ENCODE results near the gene CASP9.
"Not testable (repeated sequence)": the region's sequence is repeated elsewhere in the genome, so short reads cannot be mapped to it uniquely, and the experiment has no call there.

- not testable (repeated sequence) for TF ChIP-seq CTCF (IDR thresholded peaks at IDR 0.05; ENCODE audit: insufficient read depth, low read depth, low read length); EZH2 (IDR thresholded peaks at IDR 0.05; ENCODE audit: insufficient read depth, low read length)
Observed at GRCh38 chr1:15463926-15464322, 60.1 kb downstream of the CASP9 start.
